ENCODE measurements around the gene CLDN6. TPM values are rescaled to one million over a fixed set of nuclear protein-coding genes. Genes with fewer than 3 reads are reported as not detected.

The CLDN6 gene
- total and polyA plus RNA-seq, 2 donors (not counting 1 experiment from before 2014, with no cell fraction given), result 0.03 TPM; not detected in 1

DNA sequence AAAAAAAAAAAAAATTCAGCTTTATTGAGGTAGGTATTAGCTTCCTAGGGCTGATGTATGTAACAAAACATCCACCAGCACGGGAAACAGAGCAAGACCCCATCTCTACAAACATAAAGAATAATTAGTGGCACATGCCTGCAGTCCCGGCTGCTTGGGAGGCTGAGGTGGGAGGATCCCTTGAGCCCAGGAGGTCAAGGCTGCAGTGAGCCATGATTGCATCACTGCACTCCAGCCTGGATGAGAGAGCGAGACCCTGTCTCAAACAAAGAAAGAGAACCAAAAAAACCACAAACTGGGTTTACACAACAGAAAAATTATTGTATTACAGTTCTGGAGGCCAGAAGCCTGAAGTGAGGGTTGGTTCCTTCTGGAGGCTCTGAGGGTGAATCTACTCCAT lies 24.4 kb upstream of the CLDN6 start:
- no peaks in the 10 kb centered on the region for H3K4me1 ChIP-seq (ENCODE audit: control insufficient read depth, extremely low read depth, insufficient read depth, low read length)
- peaks cover 40% of the 10 kb centered on the region for H3K27me3 ChIP-seq (ENCODE audit: control insufficient read depth, insufficient read depth, low read length)
- H4K20me1 ChIP-seq (ENCODE audit: control insufficient read depth, extremely low read depth, insufficient read depth, low read length), result no peaks in the 10 kb centered on the region
- TF ChIP-seq, protein P1, sequence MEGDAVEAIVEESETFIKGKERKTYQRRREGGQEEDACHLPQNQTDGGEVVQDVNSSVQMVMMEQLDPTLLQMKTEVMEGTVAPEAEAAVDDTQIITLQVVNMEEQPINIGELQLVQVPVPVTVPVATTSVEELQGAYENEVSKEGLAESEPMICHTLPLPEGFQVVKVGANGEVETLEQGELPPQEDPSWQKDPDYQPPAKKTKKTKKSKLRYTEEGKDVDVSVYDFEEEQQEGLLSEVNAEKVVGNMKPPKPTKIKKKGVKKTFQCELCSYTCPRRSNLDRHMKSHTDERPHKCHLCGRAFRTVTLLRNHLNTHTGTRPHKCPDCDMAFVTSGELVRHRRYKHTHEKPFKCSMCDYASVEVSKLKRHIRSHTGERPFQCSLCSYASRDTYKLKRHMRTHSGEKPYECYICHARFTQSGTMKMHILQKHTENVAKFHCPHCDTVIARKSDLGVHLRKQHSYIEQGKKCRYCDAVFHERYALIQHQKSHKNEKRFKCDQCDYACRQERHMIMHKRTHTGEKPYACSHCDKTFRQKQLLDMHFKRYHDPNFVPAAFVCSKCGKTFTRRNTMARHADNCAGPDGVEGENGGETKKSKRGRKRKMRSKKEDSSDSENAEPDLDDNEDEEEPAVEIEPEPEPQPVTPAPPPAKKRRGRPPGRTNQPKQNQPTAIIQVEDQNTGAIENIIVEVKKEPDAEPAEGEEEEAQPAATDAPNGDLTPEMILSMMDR (conservative IDR thresholded peaks at IDR 0.05 in 1 of 2, IDR thresholded peaks at IDR 0.05 in 1 of 2; ENCODE audit: low read depth in 1 of 2, low read length in 2 of 2), result no peak
- TF ChIP-seq EZH2 (IDR thresholded peaks at IDR 0.05; ENCODE audit: low read length, missing control alignments), result no peak
- H3K9ac ChIP-seq (ENCODE audit: insufficient read depth, low read length), result no peak overlapping the region
- H3K9me3 ChIP-seq (ENCODE audit: control insufficient read depth, insufficient read depth, low read depth, low read length), result no peaks in the 10 kb centered on the region
- no peak overlapping the region for H3K4me2 ChIP-seq (ENCODE audit: extremely low read depth, insufficient read depth, low read length)
- H3K36me3 ChIP-seq (ENCODE audit: control insufficient read depth, insufficient read depth, low read length), result no peaks in the 10 kb centered on the region
- no peak overlapping the region for H2AFZ ChIP-seq (ENCODE audit: low read length)
- no peak overlapping the region for H3K4me3 ChIP-seq (replicated peaks in 1 of 4; ENCODE audit: control extremely low read depth in 1 of 4, insufficient read depth in 1 of 4, low read depth in 3 of 4, low read length in 4 of 4)
- no peaks in the 10 kb centered on the region for H3K79me2 ChIP-seq (ENCODE audit: control insufficient read depth, insufficient read depth, low read length)
- no peak for DNase-seq (ENCODE audit: low read depth in 2 of 2)
- no peak overlapping the region for H3K27ac ChIP-seq (ENCODE audit: insufficient read depth, low read length)

DNA sequence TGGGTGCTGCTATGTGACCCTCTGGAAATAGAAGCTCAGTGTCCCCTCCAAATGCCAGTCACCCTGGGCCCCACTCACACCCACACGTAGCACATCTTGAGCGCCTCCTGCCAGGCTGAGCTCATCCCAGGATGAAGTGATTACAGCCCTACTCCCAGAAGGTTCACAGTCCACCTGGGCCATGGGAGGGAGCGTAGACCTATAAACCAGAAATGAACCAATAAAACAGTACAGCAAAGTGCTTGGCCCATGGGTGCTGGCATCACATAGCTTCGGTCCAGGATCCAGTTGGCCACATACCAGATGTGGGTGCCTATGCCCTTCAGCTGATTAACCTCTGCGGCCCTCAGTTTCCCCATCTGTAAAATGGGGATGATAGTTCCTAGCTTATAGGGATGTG lies 20.9 kb upstream of the CLDN6 start:
- Histone ChIP-seq H3K27ac (ENCODE audit: insufficient read depth, low read length) (no peak overlapping the region), H3K4me2 (ENCODE audit: extremely low read depth, insufficient read depth, low read length) (no peak overlapping the region), H4K20me1 (ENCODE audit: control insufficient read depth, extremely low read depth, insufficient read depth, low read length) (no peaks in the 10 kb centered on the region), H3K4me3 (replicated peaks in 1 of 4; ENCODE audit: control extremely low read depth in 1 of 4, insufficient read depth in 1 of 4, low read depth in 3 of 4, low read length in 4 of 4) (no peak overlapping the region), H3K27me3 (ENCODE audit: control insufficient read depth, insufficient read depth, low read length) (peaks cover 44% of the 10 kb centered on the region), H2AFZ (ENCODE audit: low read length) (no peak overlapping the region), H3K36me3 (ENCODE audit: control insufficient read depth, insufficient read depth, low read length) (no peaks in the 10 kb centered on the region), H3K4me1 (ENCODE audit: control insufficient read depth, extremely low read depth, insufficient read depth, low read length) (no peaks in the 10 kb centered on the region), H3K9ac (ENCODE audit: insufficient read depth, low read length) (no peak overlapping the region), H3K9me3 (ENCODE audit: control insufficient read depth, insufficient read depth, low read depth, low read length) (no peaks in the 10 kb centered on the region), H3K79me2 (ENCODE audit: control insufficient read depth, insufficient read depth, low read length) (no peaks in the 10 kb centered on the region)
- DNase-seq (ENCODE audit: low read depth in 2 of 2), result no peak
- no peak for TF ChIP-seq EZH2 (IDR thresholded peaks at IDR 0.05; ENCODE audit: low read length, missing control alignments)
- TF ChIP-seq, protein P1 (conservative IDR thresholded peaks at IDR 0.05 in 1 of 2, IDR thresholded peaks at IDR 0.05 in 1 of 2; ENCODE audit: low read depth in 1 of 2, low read length in 2 of 2), result no peak

DNA sequence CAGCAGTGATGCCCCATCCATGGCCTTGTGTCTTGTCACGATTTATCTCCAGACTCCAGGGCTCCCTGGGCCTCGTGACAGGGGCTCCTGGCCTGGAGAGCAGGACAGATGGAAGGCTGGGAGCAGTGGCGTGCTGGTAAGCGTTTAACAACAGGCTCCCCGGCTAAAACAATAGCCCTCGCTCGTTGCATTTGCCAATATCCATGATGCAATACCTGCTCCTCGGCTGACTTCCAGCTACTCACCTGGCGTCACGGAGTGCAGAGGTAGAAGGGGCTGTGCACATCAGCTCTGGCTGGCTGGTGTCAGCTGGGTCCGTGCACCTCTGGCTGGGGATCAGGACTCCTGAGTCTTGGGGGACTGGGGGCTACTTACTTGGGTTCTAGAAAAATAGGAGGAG lies 20.3 kb upstream of the CLDN6 start:
- no peaks in the 10 kb centered on the region for H3K36me3 ChIP-seq (ENCODE audit: control insufficient read depth, insufficient read depth, low read length)
- H3K27ac ChIP-seq (ENCODE audit: insufficient read depth, low read length), result no peak overlapping the region
- DNase-seq (ENCODE audit: low read depth in 2 of 2), result no peak
- no peak overlapping the region for H3K4me3 ChIP-seq (replicated peaks in 1 of 4; ENCODE audit: control extremely low read depth in 1 of 4, insufficient read depth in 1 of 4, low read depth in 3 of 4, low read length in 4 of 4)
- no peaks in the 10 kb centered on the region for H3K9me3 ChIP-seq (ENCODE audit: control insufficient read depth, insufficient read depth, low read depth, low read length)
- no peaks in the 10 kb centered on the region for H3K79me2 ChIP-seq (ENCODE audit: control insufficient read depth, insufficient read depth, low read length)
- no peak overlapping the region for H2AFZ ChIP-seq (ENCODE audit: low read length)
- TF ChIP-seq, protein P1 (conservative IDR thresholded peaks at IDR 0.05 in 1 of 2, IDR thresholded peaks at IDR 0.05 in 1 of 2; ENCODE audit: low read depth in 1 of 2, low read length in 2 of 2), result no peak
- no peak for TF ChIP-seq EZH2 (IDR thresholded peaks at IDR 0.05; ENCODE audit: low read length, missing control alignments)
- no peak overlapping the region for H3K9ac ChIP-seq (ENCODE audit: insufficient read depth, low read length)
- peaks cover 46% of the 10 kb centered on the region for H3K27me3 ChIP-seq (ENCODE audit: control insufficient read depth, insufficient read depth, low read length)
- H3K4me1 ChIP-seq (ENCODE audit: control insufficient read depth, extremely low read depth, insufficient read depth, low read length), result no peaks in the 10 kb centered on the region
- no peak overlapping the region for H3K4me2 ChIP-seq (ENCODE audit: extremely low read depth, insufficient read depth, low read length)
- no peaks in the 10 kb centered on the region for H4K20me1 ChIP-seq (ENCODE audit: control insufficient read depth, extremely low read depth, insufficient read depth, low read length)
